Measurements from ENCODE around the gene MTUS2.

Gene MTUS2

GRCh38 chr13:29103065-29103800 lies 283.1 kb downstream of the MTUS2 start:
- Histone ChIP-seq H3K4me1 (ENCODE audit: control insufficient read depth, insufficient read depth, low read length, unreplicated experiment) (no peaks in the 10 kb centered on the region), H3K36me3 (ENCODE audit: insufficient read depth, low read length) (no peaks in the 10 kb centered on the region), H3K27me3 (ENCODE audit: insufficient read depth, low read length) (no peaks in the 10 kb centered on the region), H3K27ac (ENCODE audit: low read depth, low read length) (no peak overlapping the region), H3K79me2 (ENCODE audit: control insufficient read depth, insufficient read depth, low read length, unreplicated experiment) (no peaks in the 10 kb centered on the region), H2AFZ (ENCODE audit: low read length, unreplicated experiment) (no peak overlapping the region), H3K4me3 (ENCODE audit: low read depth, low read length) (no peak overlapping the region)

GRCh38 chr13:29104461-29104860 lies 284.3 kb downstream of the MTUS2 start:
- Histone ChIP-seq H2AFZ (ENCODE audit: low read length, unreplicated experiment) (no peak overlapping the region), H3K27me3 (ENCODE audit: insufficient read depth, low read length) (no peaks in the 10 kb centered on the region), H3K27ac (ENCODE audit: low read depth, low read length) (no peak overlapping the region), H3K4me1 (ENCODE audit: control insufficient read depth, insufficient read depth, low read length, unreplicated experiment) (no peaks in the 10 kb centered on the region), H3K36me3 (ENCODE audit: insufficient read depth, low read length) (no peaks in the 10 kb centered on the region), H3K79me2 (ENCODE audit: control insufficient read depth, insufficient read depth, low read length, unreplicated experiment) (no peaks in the 10 kb centered on the region), H3K4me3 (ENCODE audit: low read depth, low read length) (no peak overlapping the region)

GRCh38 chr13:29105779-29106178 lies 285.6 kb downstream of the MTUS2 start:
- H2AFZ ChIP-seq (ENCODE audit: low read length, unreplicated experiment): no peak overlapping the region
- no peak overlapping the region for H3K27ac ChIP-seq (ENCODE audit: low read depth, low read length)

GRCh38 chr13:29106651-29107050 lies 286.5 kb downstream of the MTUS2 start:
- Histone ChIP-seq H3K27ac (ENCODE audit: low read depth, low read length) (no peak overlapping the region), H3K36me3 (ENCODE audit: insufficient read depth, low read length) (no peaks in the 10 kb centered on the region), H3K4me3 (ENCODE audit: low read depth, low read length) (no peak overlapping the region), H2AFZ (ENCODE audit: low read length, unreplicated experiment) (no peak overlapping the region), H3K79me2 (ENCODE audit: control insufficient read depth, insufficient read depth, low read length, unreplicated experiment) (no peaks in the 10 kb centered on the region), H3K4me1 (ENCODE audit: control insufficient read depth, insufficient read depth, low read length, unreplicated experiment) (no peaks in the 10 kb centered on the region), H3K27me3 (ENCODE audit: insufficient read depth, low read length) (no peaks in the 10 kb centered on the region)

More at GRCh38 chr13:29105779-29106178, 285.6 kb downstream of the MTUS2 start:
- Histone ChIP-seq H3K4me1 (ENCODE audit: control insufficient read depth, insufficient read depth, low read length, unreplicated experiment) (no peaks in the 10 kb centered on the region), H3K4me3 (ENCODE audit: low read depth, low read length) (no peak overlapping the region), H3K27me3 (ENCODE audit: insufficient read depth, low read length) (no peaks in the 10 kb centered on the region), H3K79me2 (ENCODE audit: control insufficient read depth, insufficient read depth, low read length, unreplicated experiment) (no peaks in the 10 kb centered on the region), H3K36me3 (ENCODE audit: insufficient read depth, low read length) (no peaks in the 10 kb centered on the region)

- H3K27ac ChIP-seq (ENCODE audit: low read depth, low read length): no peak overlapping the region
- no peaks in the 10 kb centered on the region for H3K36me3 ChIP-seq (ENCODE audit: insufficient read depth, low read length)
- no peaks in the 10 kb centered on the region for H3K27me3 ChIP-seq (ENCODE audit: insufficient read depth, low read length)
- no peaks in the 10 kb centered on the region for H3K4me1 ChIP-seq (ENCODE audit: control insufficient read depth, insufficient read depth, low read length, unreplicated experiment)
- no peak overlapping the region for H3K4me3 ChIP-seq (ENCODE audit: low read depth, low read length)
- H2AFZ ChIP-seq (ENCODE audit: low read length, unreplicated experiment): no peak overlapping the region
- no peaks in the 10 kb centered on the region for H3K79me2 ChIP-seq (ENCODE audit: control insufficient read depth, insufficient read depth, low read length, unreplicated experiment)
Measured at GRCh38 chr13:29108068-29108786, 288.1 kb downstream of the MTUS2 start.

GRCh38 chr13:29109987-29110386 lies 289.8 kb downstream of the MTUS2 start:
- Histone ChIP-seq H3K79me2 (ENCODE audit: control insufficient read depth, insufficient read depth, low read length, unreplicated experiment) (no peaks in the 10 kb centered on the region), H3K27me3 (ENCODE audit: insufficient read depth, low read length) (no peaks in the 10 kb centered on the region), H2AFZ (ENCODE audit: low read length, unreplicated experiment) (no peak overlapping the region), H3K4me3 (ENCODE audit: low read depth, low read length) (no peak overlapping the region), H3K27ac (ENCODE audit: low read depth, low read length) (no peak overlapping the region), H3K4me1 (ENCODE audit: control insufficient read depth, insufficient read depth, low read length, unreplicated experiment) (no peaks in the 10 kb centered on the region), H3K36me3 (ENCODE audit: insufficient read depth, low read length) (no peaks in the 10 kb centered on the region)

GRCh38 chr13:29111446-29111845 lies 291.3 kb downstream of the MTUS2 start:
- no peaks in the 10 kb centered on the region for H3K4me1 ChIP-seq (ENCODE audit: control insufficient read depth, insufficient read depth, low read length, unreplicated experiment)
- H3K27me3 ChIP-seq (ENCODE audit: insufficient read depth, low read length): no peaks in the 10 kb centered on the region
- no peaks in the 10 kb centered on the region for H3K79me2 ChIP-seq (ENCODE audit: control insufficient read depth, insufficient read depth, low read length, unreplicated experiment)
- H3K4me3 ChIP-seq (ENCODE audit: low read depth, low read length): no peak overlapping the region
- no peaks in the 10 kb centered on the region for H3K36me3 ChIP-seq (ENCODE audit: insufficient read depth, low read length)
- no peak overlapping the region for H2AFZ ChIP-seq (ENCODE audit: low read length, unreplicated experiment)
- H3K27ac ChIP-seq (ENCODE audit: low read depth, low read length): no peak overlapping the region

GRCh38 chr13:29115842-29116241 lies 295.7 kb downstream of the MTUS2 start:
- Histone ChIP-seq H3K27me3 (ENCODE audit: insufficient read depth, low read length) (no peaks in the 10 kb centered on the region), H3K4me3 (ENCODE audit: low read depth, low read length) (no peak overlapping the region), H2AFZ (ENCODE audit: low read length, unreplicated experiment) (no peak overlapping the region), H3K79me2 (ENCODE audit: control insufficient read depth, insufficient read depth, low read length, unreplicated experiment) (no peaks in the 10 kb centered on the region), H3K27ac (ENCODE audit: low read depth, low read length) (no peak overlapping the region), H3K4me1 (ENCODE audit: control insufficient read depth, insufficient read depth, low read length, unreplicated experiment) (no peaks in the 10 kb centered on the region), H3K36me3 (ENCODE audit: insufficient read depth, low read length) (no peaks in the 10 kb centered on the region)

GRCh38 chr13:29117663-29118062 lies 297.5 kb downstream of the MTUS2 start:
- H3K4me1 ChIP-seq (ENCODE audit: control insufficient read depth, insufficient read depth, low read length, unreplicated experiment): no peaks in the 10 kb centered on the region
- H3K79me2 ChIP-seq (ENCODE audit: control insufficient read depth, insufficient read depth, low read length, unreplicated experiment): no peaks in the 10 kb centered on the region
- H3K36me3 ChIP-seq (ENCODE audit: insufficient read depth, low read length): no peaks in the 10 kb centered on the region
- H3K27me3 ChIP-seq (ENCODE audit: insufficient read depth, low read length): no peaks in the 10 kb centered on the region
- no peak overlapping the region for H3K27ac ChIP-seq (ENCODE audit: low read depth, low read length)
- no peak overlapping the region for H2AFZ ChIP-seq (ENCODE audit: low read length, unreplicated experiment)
- no peak overlapping the region for H3K4me3 ChIP-seq (ENCODE audit: low read depth, low read length)

- H3K4me3 ChIP-seq (ENCODE audit: low read depth, low read length): no peak overlapping the region
- H3K79me2 ChIP-seq (ENCODE audit: control insufficient read depth, insufficient read depth, low read length, unreplicated experiment): no peaks in the 10 kb centered on the region
- no peak overlapping the region for H3K27ac ChIP-seq (ENCODE audit: low read depth, low read length)
- no peaks in the 10 kb centered on the region for H3K27me3 ChIP-seq (ENCODE audit: insufficient read depth, low read length)
- H3K4me1 ChIP-seq (ENCODE audit: control insufficient read depth, insufficient read depth, low read length, unreplicated experiment): no peaks in the 10 kb centered on the region
- no peaks in the 10 kb centered on the region for H3K36me3 ChIP-seq (ENCODE audit: insufficient read depth, low read length)
- H2AFZ ChIP-seq (ENCODE audit: low read length, unreplicated experiment): no peak overlapping the region
Measured at GRCh38 chr13:29118471-29118870, 298.3 kb downstream of the MTUS2 start.
